Activated CD8-positive, alpha-beta memory T cell treated with anti-CD3 and anti-CD28 coated beads, Interleukin-2, amount 10 ng/mL, durations not matched to agents 7 days and 5 days (primary cell): ENCODE measurements around the gene XYLT1. TPM values are rescaled to one million over a fixed set of nuclear protein-coding genes. Genes with fewer than 3 reads are reported as not detected.
A peak's percentile ranks its signal among the peaks of the same experiment; 100 is the strongest.

Experiments
- ATAC-seq: fragments of 150-1000 bp; cut with Tn5 transposase; one replicate; pipeline ENCODE4 v1.10.0; 2021; ENCODE audit warnings: moderate library complexity
- CTCF ChIA-PET: fragments of 350-600 bp; sonication (Branson Sonifier 250); formaldehyde crosslinking; loops from one replicate; lab custom pipeline; 2021; ENCODE audit warnings: antibody characterized with exemption; lab: Charles Lee
- DNase-seq: peaks from one replicate; pipeline ENCODE4 v3.0.0-alpha.2; 2020
- H3K27ac Mint-ChIP-seq: one replicate; pipeline ENCODE4 v1.8.0; 2021; ENCODE audit warnings: mild to moderate bottlenecking, mixed read lengths
- H3K27me3 Mint-ChIP-seq: one replicate; pipeline ENCODE4 v1.8.0; 2021; ENCODE audit warnings: mixed read lengths
- H3K36me3 Mint-ChIP-seq: one replicate; pipeline ENCODE4 v1.8.0; 2021; ENCODE audit warnings: mild to moderate bottlenecking, mixed read lengths
- H3K4me1 Mint-ChIP-seq: one replicate; pipeline ENCODE4 v1.8.0; 2021; ENCODE audit warnings: mixed read lengths
- H3K4me3 Mint-ChIP-seq: one replicate; pipeline ENCODE4 v1.8.0; 2021; ENCODE audit warnings: mild to moderate bottlenecking, moderate library complexity, mixed read lengths
- H3K9me3 Mint-ChIP-seq: one replicate; pipeline ENCODE4 v1.8.0; 2022; ENCODE audit warnings: low read depth, mixed read lengths
- total RNA-seq, 2 experiments: library from RNA; stranded (reverse); gene quantifications; one replicate each; pipeline ENCODE4 v1.2.3, GENCODE V29; 2021

Gene XYLT1
- total RNA-seq, 2 experiments from 2014 or later = 35.7 to 40.9 TPM

DNA sequence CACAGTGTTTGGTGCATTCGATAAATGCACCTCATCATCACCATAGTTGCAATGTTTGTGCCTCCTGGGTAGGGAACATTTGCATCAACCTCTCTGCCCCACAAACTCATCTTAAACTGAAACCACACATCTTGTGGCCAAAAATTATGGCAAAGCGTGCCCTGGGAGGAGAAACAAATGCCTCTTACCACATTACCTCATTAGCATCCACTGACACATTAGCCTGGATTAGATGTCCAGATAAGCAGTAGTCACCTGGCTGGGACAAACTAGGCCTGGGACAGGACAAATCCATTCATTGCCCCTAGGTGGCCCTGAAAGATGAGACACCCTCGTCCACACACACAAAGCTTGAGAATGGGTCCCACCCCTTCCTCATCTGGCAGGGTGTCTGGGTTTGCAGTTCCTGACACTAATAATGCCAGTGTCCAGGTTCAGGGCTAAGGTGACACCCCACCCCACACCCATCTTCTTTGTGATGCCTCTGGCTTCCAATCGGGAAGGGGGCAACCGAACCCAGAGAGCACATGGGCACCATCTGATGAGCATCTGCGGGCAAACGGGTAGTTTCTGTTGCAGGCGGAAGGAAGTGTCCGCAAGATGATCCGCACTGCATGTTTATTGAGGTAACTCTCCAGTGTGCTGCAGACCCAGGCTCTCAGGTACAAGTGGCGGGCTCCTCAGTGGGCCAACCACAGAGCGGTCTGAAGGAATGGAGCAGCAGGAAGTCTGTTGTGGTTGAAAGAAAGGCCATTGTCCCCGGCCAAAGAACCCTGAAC lies 8.6 kb downstream of the XYLT1 start:
- Mint-ChIP-seq H3K9me3 (no peaks in the 10 kb centered on the region), H3K27ac (peak overlapping the region; percentile 57), H3K36me3 (peaks cover 36% of the 10 kb centered on the region), H3K4me3 (no peak overlapping the region), H3K4me1 (peaks cover 43% of the 10 kb centered on the region), H3K27me3 (no peaks in the 10 kb centered on the region)
- DNase-seq (no peak), ATAC-seq (peak; percentile 30)
- CTCF ChIA-PET = no interaction called here

DNA sequence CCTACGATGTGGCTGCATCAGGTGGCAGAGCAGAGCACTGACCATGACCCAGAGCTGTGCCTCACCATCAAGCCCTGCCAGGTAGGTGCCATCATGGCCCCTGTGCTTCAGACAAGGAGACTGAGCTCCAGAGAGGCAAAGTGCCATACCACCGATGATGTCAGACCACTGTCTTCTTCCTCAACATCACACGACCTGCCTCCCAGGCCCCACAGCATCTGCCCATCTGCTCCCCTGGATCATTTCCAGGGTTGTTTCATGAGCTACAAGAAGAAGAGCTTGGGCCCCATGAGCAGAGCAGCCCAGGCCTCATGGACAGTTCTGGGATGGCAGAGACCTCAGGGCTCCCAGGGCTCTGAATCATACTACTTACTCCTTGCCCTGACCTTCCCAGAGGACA lies 9.9 kb downstream of the XYLT1 start:
- CTCF ChIA-PET = no interaction called here
- no peak for ATAC-seq
- no peak for DNase-seq
- Mint-ChIP-seq H3K4me3 (no peak overlapping the region), H3K27ac (no peak overlapping the region), H3K27me3 (no peaks in the 10 kb centered on the region), H3K36me3 (peaks cover 31% of the 10 kb centered on the region), H3K9me3 (no peaks in the 10 kb centered on the region), H3K4me1 (peaks cover 33% of the 10 kb centered on the region)

DNA sequence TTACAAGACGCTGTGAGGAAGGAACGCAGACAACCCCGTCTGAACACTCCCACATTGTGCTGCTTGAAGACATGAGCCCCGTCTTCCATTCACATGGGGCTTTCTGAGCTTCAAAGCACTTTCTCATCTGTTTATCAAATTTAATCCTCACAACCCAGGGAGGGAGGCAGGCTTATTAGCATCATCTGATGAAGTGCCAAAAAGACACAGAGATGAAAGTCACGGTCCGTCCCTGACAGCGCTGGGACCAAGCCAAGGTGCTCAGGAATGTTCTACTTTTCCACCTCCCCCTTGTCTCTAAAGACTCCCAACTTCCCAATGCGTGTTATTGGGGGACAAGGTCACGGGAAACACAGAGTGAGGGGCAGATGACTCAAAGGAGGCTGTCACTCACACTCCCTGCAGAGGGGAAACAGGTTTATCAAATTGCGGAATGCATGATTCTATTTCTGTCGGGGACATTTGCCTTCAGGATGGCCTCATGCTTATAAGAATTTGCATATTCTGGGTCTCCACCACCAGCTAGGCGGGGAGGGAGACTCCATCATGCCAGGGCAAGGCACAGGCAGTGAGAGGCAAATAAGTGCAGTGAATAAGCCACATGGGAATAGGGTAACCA lies 10.7 kb downstream of the XYLT1 start:
- Mint-ChIP-seq H3K4me1 (peaks cover 26% of the 10 kb centered on the region), H3K36me3 (peaks cover 29% of the 10 kb centered on the region), H3K27me3 (no peaks in the 10 kb centered on the region), H3K9me3 (no peaks in the 10 kb centered on the region), H3K4me3 (no peak overlapping the region), H3K27ac (no peak overlapping the region)
- CTCF ChIA-PET = no interaction called here
- no peak for ATAC-seq
- no peak for DNase-seq

DNA sequence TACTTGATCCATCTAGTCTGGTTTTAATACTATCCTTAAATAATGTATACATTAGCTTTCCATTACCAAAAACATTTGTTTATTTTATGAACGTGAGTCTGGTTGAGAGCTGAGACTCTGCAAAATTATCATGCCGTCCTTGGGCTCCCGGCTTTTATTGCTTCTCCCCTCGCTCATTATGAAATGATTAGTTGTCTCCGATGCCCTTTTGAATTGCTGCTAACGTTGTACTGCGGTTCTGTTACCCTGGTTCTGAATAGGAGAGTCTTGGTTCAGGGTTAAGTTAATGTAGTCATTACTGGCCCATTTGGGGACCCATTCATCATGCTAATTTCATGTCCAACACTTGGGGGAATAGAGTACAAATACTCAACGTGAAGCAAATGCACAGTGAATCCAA lies 12.8 kb downstream of the XYLT1 start:
- no peak overlapping the region for H3K27ac Mint-ChIP-seq
- CTCF ChIA-PET = no interaction called here
- H3K36me3 Mint-ChIP-seq = peaks cover 17% of the 10 kb centered on the region
- H3K9me3 Mint-ChIP-seq = no peaks in the 10 kb centered on the region
- no peaks in the 10 kb centered on the region for H3K27me3 Mint-ChIP-seq
- ATAC-seq (no peak), DNase-seq (no peak)
- no peak overlapping the region for H3K4me3 Mint-ChIP-seq
- peaks cover 20% of the 10 kb centered on the region for H3K4me1 Mint-ChIP-seq

DNA sequence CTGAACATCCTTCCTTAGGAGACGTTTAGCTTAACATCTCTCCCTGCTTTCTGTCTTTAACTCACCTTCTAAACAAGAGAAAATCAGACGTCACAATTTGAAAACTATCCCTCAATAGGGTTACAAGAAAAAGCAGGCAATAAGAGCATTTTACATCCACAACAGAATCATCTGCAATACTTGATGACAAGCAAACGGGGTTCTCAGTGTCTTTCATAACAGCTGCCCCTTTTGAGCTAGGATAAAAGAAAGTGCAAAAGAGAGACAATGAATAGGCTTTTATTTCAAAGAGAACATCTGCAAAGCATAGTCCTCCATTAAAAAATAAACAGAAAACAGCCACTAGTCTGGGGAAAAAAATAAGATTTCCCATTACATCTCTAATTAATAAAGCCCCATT lies 13.2 kb downstream of the XYLT1 start:
- Mint-ChIP-seq H3K27me3 (no peaks in the 10 kb centered on the region), H3K4me1 (peaks cover 19% of the 10 kb centered on the region), H3K4me3 (no peak overlapping the region), H3K27ac (no peak overlapping the region), H3K9me3 (no peaks in the 10 kb centered on the region), H3K36me3 (peaks cover 16% of the 10 kb centered on the region)
- CTCF ChIA-PET = no interaction called here
- ATAC-seq (no peak), DNase-seq (no peak)

DNA sequence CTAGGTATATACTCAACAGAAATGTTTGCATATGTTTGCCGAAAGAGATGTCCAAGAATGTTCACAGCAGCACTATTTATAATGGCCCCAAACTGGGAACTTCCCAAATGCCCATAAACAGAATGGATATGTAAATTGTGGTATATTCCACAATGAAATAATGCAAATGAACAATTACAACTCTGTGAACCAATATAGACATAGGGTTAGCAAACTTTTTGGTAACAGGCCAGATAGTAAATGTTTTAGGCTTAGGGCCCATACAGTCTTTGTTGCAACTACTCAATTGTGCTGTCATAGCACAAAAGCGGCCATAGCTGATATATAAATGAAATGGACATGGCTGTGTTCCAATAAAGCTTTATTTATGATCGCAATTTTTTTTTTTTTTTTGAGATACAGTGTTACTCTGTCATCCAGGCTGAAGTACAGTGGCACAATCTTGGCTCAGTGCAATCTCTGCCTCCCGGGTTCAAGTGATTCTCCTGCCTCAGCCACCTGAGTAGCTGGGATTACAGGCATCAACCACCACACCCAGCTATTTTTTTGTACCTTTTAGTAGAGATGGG lies 16.5 kb downstream of the XYLT1 start:
- CTCF ChIA-PET = no interaction called here
- H3K4me1 Mint-ChIP-seq = peaks cover 33% of the 10 kb centered on the region
- H3K27ac Mint-ChIP-seq = no peak overlapping the region
- H3K36me3 Mint-ChIP-seq = peaks cover 9% of the 10 kb centered on the region
- DNase-seq = no peak
- ATAC-seq = no peak
- H3K9me3 Mint-ChIP-seq = no peaks in the 10 kb centered on the region
- H3K4me3 Mint-ChIP-seq = no peak overlapping the region
- no peaks in the 10 kb centered on the region for H3K27me3 Mint-ChIP-seq

DNA sequence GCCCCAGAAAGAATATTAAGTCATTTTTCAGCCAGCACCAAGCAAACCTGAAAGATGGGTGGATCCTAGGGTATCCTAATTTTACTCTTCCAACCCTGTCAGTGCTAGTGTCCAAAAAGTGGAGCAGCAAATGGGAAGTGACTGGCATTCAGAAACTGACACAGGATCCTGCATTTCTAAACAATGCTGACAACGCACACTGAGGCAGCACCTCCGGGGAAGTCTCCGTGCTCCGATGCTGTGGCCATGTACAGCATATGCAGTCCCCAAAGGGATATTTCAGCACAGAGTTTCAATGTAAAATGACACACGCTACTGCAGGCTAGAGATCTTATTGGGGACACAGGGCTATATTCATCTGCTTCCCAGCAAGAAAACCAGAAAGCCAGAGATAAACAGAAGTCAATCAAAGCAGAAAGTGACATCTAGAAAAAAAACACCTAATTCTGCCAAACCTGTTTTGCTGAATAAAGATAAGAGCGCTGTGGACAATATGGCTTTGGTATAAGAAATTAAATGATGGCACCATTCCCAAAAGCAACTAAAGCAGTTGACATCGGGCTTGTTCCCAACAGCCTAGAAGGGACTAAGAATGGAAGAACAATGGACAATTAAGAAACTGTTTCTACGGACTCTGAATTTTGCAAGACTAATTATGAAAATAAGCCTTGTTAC lies 17.3 kb downstream of the XYLT1 start:
- CTCF ChIA-PET = no interaction called here
- Mint-ChIP-seq H3K36me3 (peaks cover 9% of the 10 kb centered on the region), H3K27ac (no peak overlapping the region), H3K4me1 (peaks cover 40% of the 10 kb centered on the region), H3K9me3 (no peaks in the 10 kb centered on the region), H3K4me3 (no peak overlapping the region), H3K27me3 (no peaks in the 10 kb centered on the region)
- DNase-seq = no peak
- ATAC-seq = no peak

DNA sequence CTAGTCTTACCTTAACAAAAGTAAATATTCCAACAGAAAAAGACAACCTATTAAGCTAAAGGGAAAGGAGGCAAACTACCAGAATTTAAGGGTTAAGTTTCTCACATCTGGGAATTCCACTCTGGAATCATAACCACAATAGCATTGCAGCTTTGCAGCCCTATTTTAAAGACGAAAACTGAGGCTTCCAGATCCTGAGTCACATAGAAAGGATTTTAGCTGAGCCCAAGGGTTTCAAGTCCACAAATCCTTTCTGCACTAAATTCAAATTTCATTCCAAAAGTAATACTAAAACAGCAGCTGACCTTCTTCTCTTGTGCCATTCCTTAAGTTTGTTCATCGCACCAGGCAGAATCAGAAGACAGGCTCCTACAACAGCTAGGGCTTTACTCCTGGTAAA lies 17.8 kb downstream of the XYLT1 start:
- Mint-ChIP-seq H3K27ac (no peak overlapping the region), H3K4me3 (no peak overlapping the region), H3K9me3 (no peaks in the 10 kb centered on the region), H3K36me3 (peaks cover 9% of the 10 kb centered on the region), H3K4me1 (peaks cover 43% of the 10 kb centered on the region), H3K27me3 (no peaks in the 10 kb centered on the region)
- DNase-seq (no peak), ATAC-seq (no peak)
- CTCF ChIA-PET = no interaction called here

DNA sequence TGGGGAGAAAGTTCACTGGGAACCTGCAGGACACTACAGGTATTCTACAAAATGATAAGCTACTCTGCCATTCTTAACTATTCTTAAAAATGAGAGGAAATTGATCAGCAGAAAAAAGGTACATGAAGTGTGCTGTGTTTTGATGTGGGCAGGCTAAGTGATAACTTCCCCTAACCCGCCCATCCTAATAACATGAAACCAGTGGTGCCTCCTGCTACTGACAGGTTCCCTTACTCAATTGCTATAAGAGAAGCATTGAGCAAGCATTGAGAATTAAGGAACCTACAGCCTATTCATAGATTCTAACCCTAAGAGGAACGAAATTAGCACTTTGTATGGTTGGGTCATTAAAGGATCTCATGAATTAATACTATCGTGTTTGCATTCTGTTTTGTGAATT lies 18.9 kb downstream of the XYLT1 start:
- H3K4me3 Mint-ChIP-seq = no peak overlapping the region
- H3K9me3 Mint-ChIP-seq = no peaks in the 10 kb centered on the region
- no peaks in the 10 kb centered on the region for H3K27me3 Mint-ChIP-seq
- ATAC-seq = no peak
- H3K36me3 Mint-ChIP-seq = peaks cover 8% of the 10 kb centered on the region
- CTCF ChIA-PET = interaction anchor here (1.2 kb wide), 1 partner anchor 16 kb away, joined by 3 read pairs; no protein-coding TSS in a partner anchor
- peak overlapping the region; percentile 25 for H3K27ac Mint-ChIP-seq
- DNase-seq = no peak
- H3K4me1 Mint-ChIP-seq = peaks cover 48% of the 10 kb centered on the region

DNA sequence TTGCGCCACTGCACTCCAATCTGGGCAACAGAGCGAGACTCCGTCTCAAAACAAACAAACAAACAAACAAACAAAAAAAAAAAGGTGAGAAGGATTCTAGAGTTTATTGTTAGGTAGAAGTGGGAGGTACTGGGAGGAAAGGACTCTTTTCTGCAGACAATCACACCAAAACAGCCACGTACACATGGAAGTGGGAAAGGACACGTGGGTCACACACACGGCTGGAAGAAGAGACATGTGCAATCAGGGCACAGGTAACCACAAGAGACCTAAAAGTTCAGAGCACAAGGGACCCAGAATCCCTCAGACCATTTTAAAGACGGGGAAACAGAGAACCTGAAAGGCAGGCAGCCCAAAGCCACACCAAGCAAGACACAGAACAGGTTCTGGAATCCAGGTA lies 20.5 kb downstream of the XYLT1 start:
- Mint-ChIP-seq H3K9me3 (no peaks in the 10 kb centered on the region), H3K27ac (no peak overlapping the region), H3K4me3 (no peak overlapping the region), H3K4me1 (peaks cover 48% of the 10 kb centered on the region), H3K36me3 (peaks cover 13% of the 10 kb centered on the region), H3K27me3 (no peaks in the 10 kb centered on the region)
- CTCF ChIA-PET = interaction anchor here (0.9 to 1.3 kb wide), 4 partner anchors 19 to 104 kb away, joined by 3 to 6 read pairs (median 4); no protein-coding TSS in a partner anchor
- DNase-seq (no peak), ATAC-seq (no peak)

DNA sequence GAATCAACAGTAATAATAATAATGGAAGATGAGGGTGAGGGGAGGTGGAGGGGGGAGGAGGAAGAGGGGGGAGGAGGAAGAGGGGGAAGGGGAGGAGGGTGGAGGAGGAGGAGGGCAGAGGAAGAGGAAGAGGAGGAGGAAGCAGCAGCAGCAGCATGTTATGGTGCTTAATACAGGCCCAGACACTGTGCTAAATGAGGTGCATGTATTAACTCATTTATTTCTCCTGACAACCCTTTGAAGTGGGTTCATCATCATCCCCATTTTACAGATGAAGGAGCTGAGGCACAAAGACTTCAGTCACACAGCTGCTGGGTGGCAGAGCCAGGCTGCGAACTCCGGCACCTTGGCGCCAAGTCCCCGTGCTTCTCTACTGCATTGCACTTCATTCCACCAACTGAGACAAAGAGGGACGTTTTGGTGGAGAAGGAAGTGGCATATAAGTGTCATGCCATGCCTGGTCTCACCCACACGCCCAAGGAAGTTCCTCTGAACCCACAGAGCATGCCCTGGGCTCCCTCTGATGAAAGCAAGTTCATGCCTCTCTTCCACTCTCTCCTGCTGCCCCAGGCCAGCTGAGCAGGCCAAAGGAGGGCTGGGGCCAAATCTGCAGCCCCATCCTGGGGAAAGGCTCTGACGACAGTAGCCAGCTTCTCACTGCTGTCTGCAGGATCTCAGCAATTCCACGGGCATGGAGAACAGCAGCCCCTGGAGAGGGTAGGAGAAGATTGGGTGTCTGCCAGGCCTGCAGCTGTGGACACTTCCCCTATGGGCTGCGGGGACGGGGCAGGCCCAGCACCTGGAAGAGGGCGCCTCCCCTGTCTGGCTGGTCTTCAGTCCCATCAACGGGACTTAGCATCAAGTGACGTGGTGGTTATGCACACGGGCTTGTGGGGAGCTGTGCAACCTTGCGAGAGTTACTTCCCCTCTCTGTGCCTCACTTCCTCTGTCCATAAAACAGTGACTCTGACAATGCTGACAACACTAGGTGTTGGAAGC lies 21.8 kb downstream of the XYLT1 start:
- H3K4me1 Mint-ChIP-seq = peaks cover 46% of the 10 kb centered on the region
- H3K27me3 Mint-ChIP-seq = no peaks in the 10 kb centered on the region
- CTCF ChIA-PET = interaction anchor here (0.7 to 1.3 kb wide), 10 partner anchors 18 to 244 kb away, joined by 3 to 6 read pairs (median 4); no protein-coding TSS in a partner anchor
- ATAC-seq (peak; percentile 89), DNase-seq (peak; percentile 82)
- H3K27ac Mint-ChIP-seq = peak overlapping the region; percentile 91
- H3K4me3 Mint-ChIP-seq = peak overlapping the region; percentile 4
- H3K36me3 Mint-ChIP-seq = peaks cover 19% of the 10 kb centered on the region
- H3K9me3 Mint-ChIP-seq = no peaks in the 10 kb centered on the region

DNA sequence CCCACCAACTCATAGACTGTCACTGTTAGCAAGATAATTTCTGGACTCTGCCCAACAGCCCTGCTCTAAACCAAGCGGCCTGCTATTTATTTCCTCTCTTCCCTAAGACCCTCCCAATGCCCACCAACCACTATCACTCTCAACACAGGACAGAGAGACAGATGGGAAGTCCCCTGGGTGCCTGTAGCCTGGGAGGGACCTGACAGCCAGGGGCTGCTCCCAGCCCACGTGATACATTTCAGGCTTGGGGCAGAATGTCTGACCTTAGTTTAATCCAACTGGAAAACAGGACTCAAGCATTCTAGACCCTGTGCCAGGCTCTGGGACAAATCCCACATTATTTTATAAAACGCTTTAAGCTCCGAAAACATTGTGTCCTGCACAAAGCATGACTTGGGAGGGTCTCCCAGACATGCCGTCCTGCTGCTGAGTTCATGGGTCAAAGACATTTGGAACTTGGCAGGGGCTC lies 23.6 kb downstream of the XYLT1 start:
- Mint-ChIP-seq H3K4me1 (peaks cover 41% of the 10 kb centered on the region), H3K9me3 (no peaks in the 10 kb centered on the region), H3K27ac (no peak overlapping the region), H3K27me3 (no peaks in the 10 kb centered on the region), H3K4me3 (no peak overlapping the region), H3K36me3 (peaks cover 21% of the 10 kb centered on the region)
- CTCF ChIA-PET = interaction anchor here (1.2 to 1.5 kb wide), 2 partner anchors 26 to 31 kb away, joined by 3 to 4 read pairs; no protein-coding TSS in a partner anchor
- ATAC-seq (no peak), DNase-seq (no peak)
